ENCODE data around the gene PIPOX.

DNA sequence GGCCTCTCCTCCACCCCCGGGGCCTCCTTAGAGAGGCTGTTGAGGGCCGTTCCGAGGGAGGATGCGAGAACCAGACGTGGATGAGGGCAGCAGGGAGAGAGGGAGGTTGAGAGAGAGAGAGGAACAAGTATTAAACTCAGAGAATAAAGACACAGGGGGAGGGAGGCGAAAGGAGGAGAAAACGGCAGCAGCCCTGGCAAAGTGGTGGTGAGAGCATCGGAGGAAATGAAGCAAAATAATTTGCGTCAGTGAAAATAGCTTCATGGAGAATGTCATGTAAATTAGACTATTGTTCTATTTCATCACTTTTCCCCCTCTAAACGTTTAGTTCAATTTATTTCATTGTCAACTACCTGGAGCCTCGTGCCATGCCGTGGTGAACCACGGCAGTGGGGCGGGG, 38.0 kb downstream of the PIPOX start:
- no peak for TF ChIP-seq POLR2A (IDR thresholded peaks at IDR 0.05)
- TF ChIP-seq, protein P1, sequence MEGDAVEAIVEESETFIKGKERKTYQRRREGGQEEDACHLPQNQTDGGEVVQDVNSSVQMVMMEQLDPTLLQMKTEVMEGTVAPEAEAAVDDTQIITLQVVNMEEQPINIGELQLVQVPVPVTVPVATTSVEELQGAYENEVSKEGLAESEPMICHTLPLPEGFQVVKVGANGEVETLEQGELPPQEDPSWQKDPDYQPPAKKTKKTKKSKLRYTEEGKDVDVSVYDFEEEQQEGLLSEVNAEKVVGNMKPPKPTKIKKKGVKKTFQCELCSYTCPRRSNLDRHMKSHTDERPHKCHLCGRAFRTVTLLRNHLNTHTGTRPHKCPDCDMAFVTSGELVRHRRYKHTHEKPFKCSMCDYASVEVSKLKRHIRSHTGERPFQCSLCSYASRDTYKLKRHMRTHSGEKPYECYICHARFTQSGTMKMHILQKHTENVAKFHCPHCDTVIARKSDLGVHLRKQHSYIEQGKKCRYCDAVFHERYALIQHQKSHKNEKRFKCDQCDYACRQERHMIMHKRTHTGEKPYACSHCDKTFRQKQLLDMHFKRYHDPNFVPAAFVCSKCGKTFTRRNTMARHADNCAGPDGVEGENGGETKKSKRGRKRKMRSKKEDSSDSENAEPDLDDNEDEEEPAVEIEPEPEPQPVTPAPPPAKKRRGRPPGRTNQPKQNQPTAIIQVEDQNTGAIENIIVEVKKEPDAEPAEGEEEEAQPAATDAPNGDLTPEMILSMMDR (IDR thresholded peaks at IDR 0.05), result no peak

All from sigmoid colon (tissue), 3 donors.